Ammon's horn (tissue), 1 donor: ENCODE data around the gene SURF2.

Experiments
- DNase-seq: peaks from one replicate; pipeline ENCODE4 v3.0.0-alpha.2; 2016; ENCODE audit warnings: low spot score

The SURF2 gene

DNA sequence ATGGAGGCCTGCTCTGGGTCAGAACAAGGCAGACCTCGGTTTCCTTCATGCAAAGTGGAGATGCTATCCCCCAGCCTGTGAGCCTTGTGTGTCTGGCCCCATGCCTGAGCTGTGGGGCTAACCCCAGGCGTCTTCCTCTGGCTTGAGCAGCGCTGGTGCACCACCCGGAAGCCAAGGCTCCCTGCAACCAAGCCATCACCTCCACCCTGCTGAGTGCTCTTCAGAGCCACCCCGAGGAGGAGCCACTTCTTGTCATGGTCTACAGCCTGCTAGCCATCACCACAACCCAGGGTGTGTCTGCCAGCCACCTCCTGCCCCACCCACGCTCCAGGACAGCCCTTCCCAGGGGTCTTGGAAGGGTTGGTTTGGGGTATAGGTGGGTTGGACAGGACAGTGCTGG lies 45.2 kb downstream of the SURF2 start:
- no peak for DNase-seq

DNA sequence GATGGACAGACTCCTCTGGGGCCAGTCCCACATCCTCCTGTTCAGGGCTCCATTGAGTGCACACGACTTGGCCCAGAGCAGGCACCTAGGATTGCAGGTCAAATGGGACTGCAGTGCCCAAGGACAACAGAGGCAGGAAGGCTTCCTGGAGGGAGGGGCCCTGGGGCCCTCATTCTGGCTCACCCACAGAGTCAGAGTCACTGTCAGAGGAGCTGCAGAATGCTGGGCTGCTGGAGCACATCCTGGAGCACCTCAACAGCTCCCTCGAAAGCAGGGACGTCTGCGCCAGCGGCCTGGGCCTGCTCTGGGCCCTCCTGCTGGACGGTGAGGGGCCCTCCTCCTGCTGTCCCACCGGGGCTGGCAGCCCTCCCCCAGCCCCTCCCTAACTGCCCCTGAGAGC lies 46.3 kb downstream of the SURF2 start:
- no peak for DNase-seq

DNA sequence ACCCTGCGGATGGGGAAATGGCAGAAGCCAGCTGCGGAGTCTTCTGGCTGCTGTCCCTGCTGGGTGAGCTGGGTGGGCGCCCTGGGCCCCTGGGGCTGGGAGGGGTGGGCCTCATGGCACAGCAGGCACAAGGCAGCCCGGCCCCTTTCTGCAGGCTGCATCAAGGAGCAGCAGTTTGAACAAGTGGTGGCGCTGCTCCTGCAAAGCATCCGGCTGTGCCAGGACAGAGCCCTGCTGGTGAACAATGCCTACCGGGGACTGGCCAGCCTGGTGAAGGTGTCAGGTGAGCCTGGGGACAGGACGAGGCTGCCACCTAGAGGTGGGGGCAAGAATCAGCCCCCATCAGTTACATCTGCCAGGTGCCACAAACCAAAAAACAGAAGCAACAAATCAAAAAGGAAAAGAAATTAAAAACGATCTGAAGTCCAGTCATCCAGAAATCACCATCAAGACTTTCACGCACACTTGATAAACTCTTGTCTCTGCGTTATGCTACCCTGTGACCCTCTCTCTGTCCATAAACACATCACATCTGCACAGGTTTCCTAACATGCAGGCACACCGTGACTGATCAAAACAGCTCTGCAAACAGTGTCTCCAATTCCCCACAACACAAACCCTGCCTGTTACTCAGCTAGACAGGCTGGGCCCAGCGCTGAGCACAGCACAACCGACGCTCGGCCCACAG lies 47.6 kb downstream of the SURF2 start:
- DNase-seq: no peak

DNA sequence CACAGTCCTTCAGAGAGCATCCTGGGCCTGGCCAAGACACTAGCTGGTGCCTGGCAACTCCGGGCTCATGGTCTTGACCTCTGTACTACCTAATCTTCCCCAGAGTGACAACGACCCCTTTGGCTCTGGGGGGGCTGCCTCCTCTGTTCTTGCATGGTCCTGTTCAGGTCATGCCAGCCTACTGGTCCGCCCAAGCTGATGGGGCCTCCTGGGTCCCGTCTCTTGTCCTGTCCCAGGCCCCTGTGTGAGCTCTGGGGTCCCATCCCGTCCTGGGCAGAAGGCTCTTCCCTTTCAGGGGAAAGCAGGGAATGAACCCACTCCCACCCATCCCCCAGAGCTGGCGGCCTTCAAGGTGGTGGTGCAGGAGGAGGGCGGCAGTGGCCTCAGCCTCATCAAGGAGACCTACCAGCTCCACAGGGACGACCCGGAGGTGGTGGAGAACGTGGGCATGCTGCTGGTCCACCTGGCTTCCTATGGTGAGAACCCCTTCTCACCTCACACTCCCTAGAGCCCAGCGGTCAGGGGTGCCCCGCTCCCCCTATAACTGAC lies 48.2 kb downstream of the SURF2 start:
- no peak for DNase-seq

DNA sequence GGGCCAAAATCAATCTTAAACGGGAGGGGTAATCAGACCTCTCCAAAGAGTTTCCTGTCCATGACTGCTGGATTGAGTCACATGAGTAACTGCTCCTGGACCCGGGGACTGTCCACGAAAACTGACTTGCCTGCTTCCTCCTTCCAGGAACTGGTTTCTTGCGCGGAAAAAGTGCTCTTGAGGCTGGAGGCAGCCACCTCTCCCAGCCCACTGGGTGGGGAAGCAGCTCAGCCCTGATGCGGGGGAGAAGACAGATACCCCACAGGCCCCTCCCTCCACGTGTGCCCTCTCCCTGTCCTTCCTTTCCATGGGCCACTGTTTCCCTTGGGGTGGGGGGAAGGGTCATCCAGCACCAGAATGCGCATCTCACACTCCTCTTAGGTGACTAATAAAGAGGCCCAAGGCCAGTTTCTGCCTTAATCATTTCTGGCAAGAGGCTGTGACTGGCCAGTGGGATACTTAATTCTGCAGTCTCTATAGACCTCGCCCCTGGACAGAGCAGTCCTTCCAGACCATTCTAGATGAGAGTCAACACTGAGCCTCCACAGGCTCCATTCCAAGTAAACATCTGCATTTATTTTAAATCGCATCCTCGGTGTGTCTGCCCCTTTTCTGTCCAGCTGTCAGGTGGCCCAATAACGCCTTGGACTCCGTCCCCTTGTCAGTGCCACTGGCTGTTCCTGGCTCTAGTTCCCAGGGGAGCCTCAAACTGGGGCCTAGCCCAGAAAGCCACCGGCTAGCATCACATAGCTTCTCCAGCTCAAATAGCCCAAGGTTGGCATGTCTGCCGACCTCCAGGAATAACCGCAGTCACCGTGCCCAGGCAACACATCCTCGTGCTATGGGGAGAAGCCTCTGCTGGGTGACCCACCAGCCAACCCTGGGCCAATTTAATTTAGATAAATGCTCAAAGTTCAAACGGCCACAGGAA lies 49.4 kb downstream of the SURF2 start:
- no peak for DNase-seq

DNA sequence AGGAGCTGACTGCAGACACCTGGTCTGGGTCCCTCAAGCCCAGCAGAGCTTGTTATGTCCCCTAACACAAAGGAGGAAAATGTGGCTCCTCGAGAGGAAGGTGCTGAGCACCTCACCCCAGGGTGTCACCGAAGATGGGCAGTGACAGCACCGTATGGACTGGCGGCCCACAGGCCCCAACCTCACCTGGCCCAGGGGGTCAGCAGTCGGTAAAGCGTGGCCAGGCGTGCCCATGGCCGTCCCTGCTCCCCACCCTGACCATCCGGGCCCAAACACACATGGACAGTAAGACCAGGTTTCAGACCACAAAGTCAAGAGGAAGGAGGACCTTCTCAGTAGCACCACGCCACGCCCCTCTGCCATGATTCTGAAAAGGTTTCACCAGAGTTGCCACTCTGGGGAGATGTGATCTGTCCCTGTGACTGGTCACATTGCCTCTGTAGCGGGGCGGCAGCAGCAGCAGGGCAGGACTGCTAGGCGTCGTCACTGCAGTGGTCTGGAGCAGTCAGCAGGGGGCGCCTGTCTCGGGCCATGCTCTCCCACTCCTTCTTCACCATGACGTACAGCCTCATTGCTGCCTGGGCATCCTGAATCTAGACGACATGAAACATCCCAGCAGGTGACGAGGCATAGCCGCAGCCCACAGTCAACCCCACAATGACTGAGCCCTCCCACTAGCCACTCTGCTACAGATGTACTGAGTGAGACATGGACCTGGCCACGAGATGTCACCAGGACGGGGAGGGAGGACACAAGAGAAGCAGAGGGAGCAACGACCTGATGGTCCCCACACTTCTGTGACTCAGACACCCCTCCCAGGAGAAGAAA lies 50.3 kb downstream of the SURF2 start:
- peak; percentile 84 for DNase-seq

DNA sequence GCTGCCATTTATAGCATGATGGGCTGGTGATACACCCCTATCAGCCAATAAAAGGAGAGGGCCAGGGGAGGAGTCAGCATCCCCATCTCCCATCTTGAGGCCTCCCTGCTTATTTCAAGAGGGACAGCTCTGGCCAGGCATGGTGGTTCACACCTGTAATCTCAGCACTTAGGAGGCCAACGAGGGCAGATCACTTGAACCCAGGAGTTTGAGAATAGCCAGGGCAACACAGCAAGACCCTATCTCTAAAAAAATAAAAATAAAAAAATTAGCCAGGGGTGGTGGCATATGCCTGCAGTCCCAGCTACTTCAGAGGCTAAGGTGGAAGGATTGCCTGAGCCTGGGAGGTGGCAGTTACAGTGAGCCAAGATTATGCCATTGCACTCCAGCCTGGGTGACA lies 51.7 kb downstream of the SURF2 start:
- DNase-seq: no peak
